ENCODE measurements around the gene DLG4. TPM values are rescaled to one million over a fixed set of nuclear protein-coding genes. Genes with fewer than 3 reads are reported as not detected.
A peak's percentile ranks its signal among the peaks of the same experiment; 100 is the strongest.

The DLG4 gene
- total RNA-seq, 4 donors from 2014 or later = 2.9 to 12.7 (median 3.2) TPM

GRCh38 chr17:7208027-7208571 lies 11.5 kb downstream of the DLG4 start:
- Histone ChIP-seq H3K4me3 (no peak overlapping the region), H3K36me3 (peaks cover 8% of the 10 kb centered on the region), H3K4me1 (peaks cover 14% of the 10 kb centered on the region), H3K27ac (no peak overlapping the region), H3K9me3 (no peaks in the 10 kb centered on the region), H3K27me3 (no peaks in the 10 kb centered on the region)
- peak in 1 of 2 donors; percentile 64 for DNase-seq (ENCODE audit: low spot score in 2 of 2)
- WGBS = 61% methylated on average over 21 of the region's 21 CpGs
- TF ChIP-seq EP300 (IDR thresholded peaks at IDR 0.05) (no peak), CTCF (IDR thresholded peaks at IDR 0.05) (no peak), POLR2AphosphoS5 (IDR thresholded peaks at IDR 0.05) (no peak), POLR2A (IDR thresholded peaks at IDR 0.05) (no peak)

GRCh38 chr17:7207120-7208001 lies 12.3 kb downstream of the DLG4 start:
- Histone ChIP-seq H3K4me3 (no peak overlapping the region), H3K27me3 (no peaks in the 10 kb centered on the region), H3K27ac (no peak overlapping the region), H3K4me1 (peaks cover 14% of the 10 kb centered on the region), H3K36me3 (peaks cover 13% of the 10 kb centered on the region), H3K9me3 (no peaks in the 10 kb centered on the region)
- whole genome bisulfite sequencing = 84% methylated on average over 24 of the region's 24 CpGs
- no peak for TF ChIP-seq POLR2A (IDR thresholded peaks at IDR 0.05)
- TF ChIP-seq POLR2AphosphoS5 (IDR thresholded peaks at IDR 0.05) = no peak
- TF ChIP-seq CTCF (IDR thresholded peaks at IDR 0.05) = no peak
- TF ChIP-seq EP300 (IDR thresholded peaks at IDR 0.05) = no peak
- peak in 1 of 2 donors; percentile 55 for DNase-seq (ENCODE audit: low spot score in 2 of 2)

- WGBS = 46% methylated on average over 15 of the region's 15 CpGs
- Histone ChIP-seq H3K4me1 (peaks cover 14% of the 10 kb centered on the region), H3K9me3 (no peaks in the 10 kb centered on the region), H3K36me3 (peaks cover 16% of the 10 kb centered on the region), H3K4me3 (peak overlapping the region; percentile 49), H3K27me3 (no peaks in the 10 kb centered on the region), H3K27ac (no peak overlapping the region)
- no peak for TF ChIP-seq POLR2A (IDR thresholded peaks at IDR 0.05)
- no peak for TF ChIP-seq EP300 (IDR thresholded peaks at IDR 0.05)
- no peak for TF ChIP-seq POLR2AphosphoS5 (IDR thresholded peaks at IDR 0.05)
- TF ChIP-seq CTCF (IDR thresholded peaks at IDR 0.05) = no peak
- DNase-seq (ENCODE audit: low spot score in 2 of 2) = peak in 1 of 2 donors; percentile 48
Observed at GRCh38 chr17:7205561-7205960, 14.1 kb downstream of the DLG4 start.

- WGBS = 3% methylated on average over 29 of the region's 34 CpGs
- H3K9me3 ChIP-seq = no peaks in the 10 kb centered on the region
- peak overlapping the region; percentile 49 for H3K4me3 ChIP-seq
- H3K27me3 ChIP-seq = no peaks in the 10 kb centered on the region
- H3K4me1 ChIP-seq = peaks cover 14% of the 10 kb centered on the region
- peaks cover 16% of the 10 kb centered on the region for H3K36me3 ChIP-seq
- DNase-seq (ENCODE audit: low spot score in 2 of 2) = peak; percentile 93 to 94
- no peak for TF ChIP-seq EP300 (IDR thresholded peaks at IDR 0.05)
- TF ChIP-seq POLR2AphosphoS5 (IDR thresholded peaks at IDR 0.05) = peak in 1 of 3 donors; percentile 45
- H3K27ac ChIP-seq = no peak overlapping the region
Observed at GRCh38 chr17:7204828-7205461, 14.7 kb downstream of the DLG4 start.

- H3K9me3 ChIP-seq = no peaks in the 10 kb centered on the region
- H3K4me1 ChIP-seq = peaks cover 14% of the 10 kb centered on the region
- no peak overlapping the region for H3K27ac ChIP-seq
- H3K4me3 ChIP-seq = peak overlapping the region; percentile 49
- WGBS = 65% methylated on average over 15 of the region's 15 CpGs
- no peaks in the 10 kb centered on the region for H3K27me3 ChIP-seq
- DNase-seq (ENCODE audit: low spot score in 2 of 2) = peak in 1 of 2 donors; percentile 59
- H3K36me3 ChIP-seq = peaks cover 16% of the 10 kb centered on the region
- TF ChIP-seq CTCF (IDR thresholded peaks at IDR 0.05) (no peak), EP300 (IDR thresholded peaks at IDR 0.05) (no peak), POLR2AphosphoS5 (IDR thresholded peaks at IDR 0.05) (no peak), POLR2A (IDR thresholded peaks at IDR 0.05) (no peak)
Observed at GRCh38 chr17:7204336-7204735, 15.3 kb downstream of the DLG4 start.

Data from suprapubic skin (tissue), 4 donors.